Astrocyte of the spinal cord (primary cell): Measurements from ENCODE around the gene MAN1A1.

Experiments
- DNase-seq: peaks from one replicate; pipeline ENCODE4 v3.0.0; 2011; ENCODE audit warnings: low read depth, low spot score
- H3K4me3 ChIP-seq: 2 replicates; pipeline ENCODE4 v1.5.1; 2011; ENCODE audit warnings: low read depth, mild to moderate bottlenecking, low read length, moderate library complexity
- CTCF ChIP-seq: IDR thresholded peaks from 2 replicates; pipeline ENCODE4 v1.5.1; 2012; ENCODE audit warnings: low read depth, mild to moderate bottlenecking, low read length, inconsistent platforms
- in situ Hi-C: cut with HindIII; loops from 2 replicates; pipeline ENCODE4 v1.10.0; 2017; ENCODE audit warnings: low sequenced_read_pairs

MAN1A1 gene

GRCh38 chr6:119195848-119196247, 153.7 kb downstream of the MAN1A1 start:
- no peak for TF ChIP-seq CTCF
- DNase-seq, result no peak
- in situ Hi-C loops, result no loop called here

GRCh38 chr6:119195204-119195603, 154.4 kb downstream of the MAN1A1 start:
- in situ Hi-C loops, result no loop called here
- no peak for TF ChIP-seq CTCF
- DNase-seq, result no peak
- H3K4me3 ChIP-seq, result no peak overlapping the region

More at GRCh38 chr6:119195848-119196247, 153.7 kb downstream of the MAN1A1 start:
- H3K4me3 ChIP-seq, result no peak overlapping the region

- in situ Hi-C loops, result no loop called here
- no peak overlapping the region for H3K4me3 ChIP-seq
- DNase-seq, result no peak
- no peak for TF ChIP-seq CTCF
Observed at GRCh38 chr6:119193707-119194106, 155.9 kb downstream of the MAN1A1 start.

- DNase-seq, result no peak
- no peak overlapping the region for H3K4me3 ChIP-seq
- in situ Hi-C loops, result no loop called here
- no peak for TF ChIP-seq CTCF
Observed at GRCh38 chr6:119192200-119192599, 157.4 kb downstream of the MAN1A1 start.

GRCh38 chr6:119190176-119190575, 159.4 kb downstream of the MAN1A1 start:
- DNase-seq, result no peak
- H3K4me3 ChIP-seq, result no peak overlapping the region
- in situ Hi-C loops, result no loop called here
- TF ChIP-seq CTCF, result no peak

- in situ Hi-C loops, result no loop called here
- no peak for TF ChIP-seq CTCF
Observed at GRCh38 chr6:119189498-119189897, 160.1 kb downstream of the MAN1A1 start.

GRCh38 chr6:119187596-119187995, 162.0 kb downstream of the MAN1A1 start:
- in situ Hi-C loops, result no loop called here
- DNase-seq, result no peak
- TF ChIP-seq CTCF, result no peak
- no peak overlapping the region for H3K4me3 ChIP-seq

More at GRCh38 chr6:119189498-119189897, 160.1 kb downstream of the MAN1A1 start:
- no peak overlapping the region for H3K4me3 ChIP-seq
- DNase-seq, result no peak
